ENCODE results near the gene WDPCP. TPM values are rescaled to one million over a fixed set of nuclear protein-coding genes. Genes with fewer than 3 reads are reported as not detected.
"Not testable (repeated sequence)": the region's sequence is repeated elsewhere in the genome, so short reads cannot be mapped to it uniquely, and the experiment has no call there.

Gene WDPCP
- total RNA-seq, 4 donors from 2014 or later: 7.1 to 19.9 (median 9.6) TPM

DNA sequence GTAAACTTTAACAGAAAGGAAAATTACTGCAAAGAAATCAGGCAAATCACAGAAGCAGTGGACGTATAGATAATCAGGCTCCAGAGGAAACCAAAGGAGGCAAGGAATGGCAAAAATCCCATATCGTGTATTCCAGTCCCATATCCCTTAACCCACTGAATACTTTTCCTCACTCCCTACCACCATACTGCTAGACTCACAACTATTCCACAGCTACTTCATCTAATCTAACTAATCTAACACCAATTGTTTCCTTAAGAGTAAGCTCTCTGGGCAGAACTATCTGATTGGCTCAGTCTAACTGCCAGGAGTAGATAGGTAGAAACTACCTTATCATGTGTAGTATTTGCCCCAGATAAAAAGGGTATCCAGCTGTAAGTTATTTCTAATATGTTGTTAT, 16.3 kb downstream of the WDPCP start:
- ATAC-seq: no peak
- WGBS, 2 donors (ENCODE audit: low coverage in 1 of 2): 85 to 93% methylated on average over 2 of the region's 2 CpGs

DNA sequence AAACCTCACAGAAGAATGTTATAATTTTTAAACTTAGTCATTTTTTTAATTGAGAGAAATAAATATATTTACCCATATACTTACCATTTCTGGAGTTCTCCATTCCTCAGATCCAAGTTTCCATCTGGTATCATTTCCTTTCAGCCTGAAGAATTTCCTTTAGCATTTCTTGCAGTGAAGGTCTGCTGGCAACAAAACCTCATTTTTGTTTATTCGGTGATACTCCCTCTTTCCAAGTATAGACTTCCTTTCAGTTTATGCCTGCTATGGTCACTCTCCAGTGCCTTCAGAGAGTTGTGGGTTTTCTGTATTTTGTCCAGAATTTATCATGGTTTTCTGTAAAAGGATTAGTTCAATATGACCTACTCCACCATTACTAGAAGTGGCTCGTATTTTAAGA, 17.0 kb downstream of the WDPCP start:
- Histone ChIP-seq H3K4me3 (no peak overlapping the region), H3K27ac (no peak overlapping the region), H3K36me3 (no peaks in the 10 kb centered on the region), H3K4me1 (no peaks in the 10 kb centered on the region), H3K9me3 (no peaks in the 10 kb centered on the region), H3K27me3 (no peaks in the 10 kb centered on the region)
- WGBS, 2 donors (ENCODE audit: low coverage in 1 of 2): 47 to 66% methylated on average over 2 of the region's 2 CpGs
- TF ChIP-seq EP300 (IDR thresholded peaks at IDR 0.05): no peak
- TF ChIP-seq POLR2AphosphoS5 (IDR thresholded peaks at IDR 0.05): no peak
- no peak for TF ChIP-seq CTCF (IDR thresholded peaks at IDR 0.05)
- no peak for TF ChIP-seq POLR2A (IDR thresholded peaks at IDR 0.05)
- ATAC-seq: no peak

More for the DNA sequence above, 16.3 kb downstream of the WDPCP start:
- Histone ChIP-seq H3K27me3 (no peaks in the 10 kb centered on the region), H3K36me3 (no peaks in the 10 kb centered on the region), H3K4me1 (no peaks in the 10 kb centered on the region), H3K27ac (no peak overlapping the region), H3K9me3 (no peaks in the 10 kb centered on the region), H3K4me3 (no peak overlapping the region)
- TF ChIP-seq EP300 (IDR thresholded peaks at IDR 0.05) (no peak), CTCF (IDR thresholded peaks at IDR 0.05) (no peak), POLR2A (IDR thresholded peaks at IDR 0.05) (no peak), POLR2AphosphoS5 (IDR thresholded peaks at IDR 0.05) (no peak)

DNA sequence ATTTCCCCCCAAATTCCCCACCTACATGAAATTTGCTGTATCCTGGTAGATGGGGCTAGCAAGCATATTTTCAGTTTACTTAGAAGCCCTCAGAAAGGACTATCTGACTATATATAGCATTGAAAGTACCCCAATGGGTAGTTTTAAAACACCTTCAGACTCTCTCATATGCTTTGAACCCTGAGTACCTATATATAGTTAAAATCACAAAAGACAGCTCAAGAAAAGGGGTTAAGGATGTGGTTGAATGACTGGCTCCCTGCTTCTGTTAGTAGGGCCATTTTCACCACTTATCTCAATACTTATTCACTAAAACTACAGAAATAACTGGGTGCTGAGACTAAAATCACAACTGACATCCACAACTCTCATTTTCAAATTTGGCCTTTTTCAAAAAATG, 18.5 kb downstream of the WDPCP start:
- Histone ChIP-seq H3K4me1 (no peaks in the 10 kb centered on the region), H3K27ac (no peak overlapping the region), H3K4me3 (no peak overlapping the region), H3K36me3 (no peaks in the 10 kb centered on the region), H3K27me3 (no peaks in the 10 kb centered on the region), H3K9me3 (no peaks in the 10 kb centered on the region)
- no peak for ATAC-seq
- no peak for TF ChIP-seq EP300 (IDR thresholded peaks at IDR 0.05)
- TF ChIP-seq POLR2A (IDR thresholded peaks at IDR 0.05): no peak
- TF ChIP-seq POLR2AphosphoS5 (IDR thresholded peaks at IDR 0.05): no peak
- no peak for TF ChIP-seq CTCF (IDR thresholded peaks at IDR 0.05)

GRCh38 chr2:63562751-63563150, 25.5 kb downstream of the WDPCP start:
- Histone ChIP-seq H3K27me3 (no peaks in the 10 kb centered on the region), H3K4me1 (no peaks in the 10 kb centered on the region), H3K27ac (no peak overlapping the region), H3K36me3 (peaks cover 0 to 10% of the 10 kb centered on the region in 2 donors), H3K4me3 (no peak overlapping the region), H3K9me3 (peaks cover 0 to 23% (median 0%) of the 10 kb centered on the region in 3 donors)
- no peak for ATAC-seq
- TF ChIP-seq CTCF (IDR thresholded peaks at IDR 0.05) (no peak), POLR2AphosphoS5 (IDR thresholded peaks at IDR 0.05) (no peak), EP300 (IDR thresholded peaks at IDR 0.05) (no peak), POLR2A (IDR thresholded peaks at IDR 0.05) (no peak)

- not testable (repeated sequence) for ATAC-seq, H3K27me3 ChIP-seq, H3K4me1 ChIP-seq, H3K4me3 ChIP-seq, H3K27ac ChIP-seq
- H3K9me3 ChIP-seq: peaks cover 0 to 36% (median 0%) of the 10 kb centered on the region in 3 donors
- 67 to 68% methylated on average over 3 of the region's 3 CpGs for WGBS, 2 donors (ENCODE audit: low coverage in 1 of 2)
- H3K36me3 ChIP-seq: peaks cover 0 to 19% of the 10 kb centered on the region in 2 donors
Observed at GRCh38 chr2:63558922-63559321, 29.4 kb downstream of the WDPCP start.

DNA sequence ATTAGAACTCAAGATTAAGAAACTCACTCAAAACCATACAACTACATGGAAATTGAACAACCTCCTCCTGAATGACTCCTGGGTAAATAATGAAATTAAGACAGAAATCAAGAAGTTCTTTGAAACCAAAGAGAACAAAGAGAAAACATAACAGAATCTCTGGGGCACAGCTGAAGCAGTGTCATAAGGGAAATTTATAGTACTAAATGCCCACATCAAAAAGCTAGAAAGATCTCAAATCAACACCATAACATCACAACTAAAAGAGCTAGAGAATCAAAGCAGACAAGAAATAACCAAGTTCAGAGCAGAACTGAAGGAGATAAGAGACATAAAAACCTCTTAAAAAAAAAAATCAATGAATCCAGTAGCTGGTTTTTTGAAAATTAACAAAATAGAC, 30.5 kb downstream of the WDPCP start:
- Histone ChIP-seq H3K9me3 (peaks cover 0 to 36% (median 0%) of the 10 kb centered on the region in 3 donors), H3K36me3 (peaks cover 0 to 19% of the 10 kb centered on the region in 2 donors)
- not testable (repeated sequence) for H3K4me3 ChIP-seq, H3K4me1 ChIP-seq, ATAC-seq, H3K27me3 ChIP-seq, H3K27ac ChIP-seq

Data from gastroesophageal sphincter (tissue), 4 donors.